IPS-20b (cell line): ENCODE results near the gene AATK.

ENCODE experiments used
- H3K27ac ChIP-seq: one replicate; pipeline ENCODE4 v1.5.1; 2013; ENCODE audit warnings: low read length
- H3K27me3 ChIP-seq: 2 replicates; pipeline ENCODE4 v1.6.1; 2013; ENCODE audit warnings: mild to moderate bottlenecking, low read length, inconsistent platforms; ENCODE audit not compliant: insufficient read depth
- H3K36me3 ChIP-seq: 2 replicates; pipeline ENCODE4 v1.6.1; 2013; ENCODE audit warnings: low read depth, mild to moderate bottlenecking, inconsistent platforms, low read length, moderate library complexity; ENCODE audit not compliant: insufficient read depth
- H3K4me1 ChIP-seq: 2 replicates; pipeline ENCODE4 v1.6.1; 2013; ENCODE audit warnings: mild to moderate bottlenecking, control low read depth, inconsistent platforms, low read length, moderate library complexity; ENCODE audit not compliant: insufficient read depth
- H3K4me3 ChIP-seq: 2 replicates; pipeline ENCODE4 v1.5.1; 2013; ENCODE audit warnings: mild to moderate bottlenecking, low read length, inconsistent platforms
- H3K9ac ChIP-seq: 2 replicates; pipeline ENCODE4 v1.6.1; 2013; ENCODE audit warnings: low read depth, mild to moderate bottlenecking, inconsistent platforms, low read length, moderate library complexity
- H3K9me3 ChIP-seq: 2 replicates; pipeline ENCODE4 v1.6.1; 2013; ENCODE audit warnings: mild to moderate bottlenecking, low read depth, low read length, inconsistent platforms; ENCODE audit not compliant: insufficient read depth

Gene AATK

GRCh38 chr17:81178136-81179091 lies 12.4 kb upstream of the AATK start:
- H3K27me3 ChIP-seq = no peaks in the 10 kb centered on the region
- no peak overlapping the region for H3K4me3 ChIP-seq
- H3K4me1 ChIP-seq = no peaks in the 10 kb centered on the region
- H3K9ac ChIP-seq = no peak overlapping the region
- H3K27ac ChIP-seq = no peak overlapping the region
- no peaks in the 10 kb centered on the region for H3K9me3 ChIP-seq
- H3K36me3 ChIP-seq = no peaks in the 10 kb centered on the region

- Histone ChIP-seq H3K4me1 (no peaks in the 10 kb centered on the region), H3K27ac (no peak overlapping the region), H3K36me3 (no peaks in the 10 kb centered on the region), H3K27me3 (no peaks in the 10 kb centered on the region), H3K9me3 (no peaks in the 10 kb centered on the region), H3K9ac (no peak overlapping the region), H3K4me3 (no peak overlapping the region)
Observed at GRCh38 chr17:81176666-81177065, 10.6 kb upstream of the AATK start.

DNA sequence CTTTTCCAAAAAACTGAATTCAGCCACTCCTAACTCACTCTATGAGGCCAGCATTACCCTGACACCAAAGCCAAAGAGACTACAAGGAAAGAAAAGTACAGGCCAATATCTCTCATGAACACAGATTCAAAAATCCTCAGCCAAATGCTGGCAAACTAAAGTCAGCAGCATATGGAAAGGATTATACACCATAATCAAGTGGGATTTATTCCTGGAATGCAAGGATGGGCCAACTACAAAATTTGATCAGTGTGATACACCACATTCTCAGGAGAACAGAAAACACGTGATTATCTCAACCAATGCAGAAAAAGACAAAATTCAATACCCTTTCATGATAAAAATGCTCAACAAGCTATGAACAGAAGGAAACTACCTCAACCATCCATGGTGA lies 7.7 kb upstream of the AATK start:
- H3K27ac ChIP-seq = no peak overlapping the region

DNA sequence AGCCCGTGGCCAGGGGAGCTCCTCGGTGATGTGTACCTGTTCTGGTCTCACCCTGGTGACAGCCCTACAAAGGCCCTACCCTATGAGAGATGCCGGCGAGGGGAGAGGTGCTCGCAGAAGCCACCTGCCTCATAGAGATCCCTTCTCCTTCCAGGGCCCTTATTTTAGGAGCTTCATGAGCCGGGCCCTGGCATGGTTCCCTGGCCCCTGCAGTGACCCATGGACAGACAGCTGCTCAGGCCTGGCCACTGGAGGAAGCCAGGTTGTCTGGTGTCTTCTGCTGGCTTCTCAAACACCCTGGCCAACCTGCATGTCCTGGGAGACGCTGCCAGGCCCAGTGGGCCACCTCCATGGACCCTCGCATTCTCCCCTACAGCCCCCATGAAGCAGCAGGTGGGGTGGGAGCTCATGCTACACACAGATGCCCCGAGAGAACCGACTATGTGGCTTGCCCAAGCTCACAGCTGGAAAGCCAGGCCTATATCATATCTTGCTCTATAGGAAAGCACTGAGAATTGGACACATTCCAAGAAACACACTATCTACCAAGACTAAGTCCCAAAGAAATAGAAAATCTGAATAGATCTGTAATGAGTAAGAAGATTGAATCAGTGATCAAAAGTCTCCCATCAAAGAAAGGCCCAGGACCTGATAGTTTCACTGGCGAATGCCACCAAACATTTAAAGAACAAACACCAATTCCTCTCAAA lies 7.2 kb upstream of the AATK start:
- Histone ChIP-seq H3K9me3 (no peaks in the 10 kb centered on the region), H3K4me3 (no peak overlapping the region), H3K27me3 (0 out of 2 replicates have a peak, but pooled peaks cover under 1% of the 10 kb centered on the region), H3K4me1 (no peaks in the 10 kb centered on the region), H3K27ac (no peak overlapping the region), H3K9ac (no peak overlapping the region), H3K36me3 (no peaks in the 10 kb centered on the region)

More for the DNA sequence above, 7.7 kb upstream of the AATK start:
- Histone ChIP-seq H3K9ac (no peak overlapping the region), H3K4me1 (no peaks in the 10 kb centered on the region), H3K27me3 (no peaks in the 10 kb centered on the region), H3K9me3 (no peaks in the 10 kb centered on the region), H3K36me3 (no peaks in the 10 kb centered on the region), H3K4me3 (no peak overlapping the region)

DNA sequence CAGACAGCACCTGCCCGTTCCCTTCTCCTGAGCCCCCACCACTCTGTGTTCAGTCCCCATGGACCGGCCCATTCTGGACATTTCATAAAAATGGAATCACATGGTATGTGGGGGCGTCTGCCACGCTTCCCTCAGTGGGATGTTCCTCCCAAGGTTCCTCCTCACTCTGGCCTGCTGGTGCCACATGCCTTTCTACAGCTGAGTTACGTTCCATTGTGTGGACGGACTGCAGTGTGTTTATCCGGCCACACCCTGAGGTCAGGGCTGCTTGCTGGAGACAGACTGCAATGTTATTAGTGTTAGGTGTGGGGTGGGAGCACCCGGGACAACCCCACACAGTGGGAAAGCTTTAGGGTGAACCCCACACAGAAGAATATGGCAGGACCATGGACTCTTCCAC lies 5.9 kb upstream of the AATK start:
- Histone ChIP-seq H3K36me3 (no peaks in the 10 kb centered on the region), H3K9me3 (no peaks in the 10 kb centered on the region), H3K4me1 (no peaks in the 10 kb centered on the region), H3K4me3 (no peak overlapping the region), H3K9ac (no peak overlapping the region), H3K27me3 (peaks cover 14% of the 10 kb centered on the region), H3K27ac (no peak overlapping the region)

DNA sequence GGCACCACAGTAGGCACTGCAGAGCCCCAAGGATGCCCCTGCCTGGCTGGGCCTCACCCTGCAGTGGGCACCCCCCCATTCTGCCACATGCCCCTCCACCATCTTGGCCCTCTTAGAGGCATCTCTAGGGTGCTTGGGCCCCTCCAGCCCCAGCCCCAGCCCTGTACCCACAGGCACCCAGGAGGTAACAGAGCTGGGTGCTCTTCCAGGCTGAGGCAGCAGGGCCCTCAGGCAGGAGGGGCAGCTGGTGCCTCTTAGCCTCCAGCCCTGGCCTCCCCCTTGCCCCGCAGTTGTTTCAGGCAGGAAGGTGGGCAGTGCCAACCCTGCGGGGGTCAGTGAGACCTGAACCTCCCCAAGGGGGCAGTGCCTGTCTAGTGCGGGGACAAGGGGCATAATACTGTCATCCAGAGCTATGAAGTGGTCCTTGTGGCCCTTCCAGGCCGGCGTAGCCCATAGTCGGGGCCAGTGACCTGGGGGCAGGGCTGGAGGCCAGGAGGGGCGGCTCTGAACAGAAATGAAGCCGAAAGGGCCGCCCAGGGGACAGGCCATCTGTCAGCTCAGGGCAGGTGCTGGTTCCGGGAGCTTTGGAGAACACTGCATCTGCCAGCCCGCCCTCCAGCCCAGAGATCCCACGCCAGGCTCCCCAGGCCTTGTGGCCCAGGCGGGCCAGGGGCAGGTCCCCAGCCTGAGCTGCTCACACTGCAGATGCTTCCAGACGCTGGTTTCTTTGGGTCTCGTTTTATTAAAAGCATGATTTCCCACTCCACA lies 4.9 kb upstream of the AATK start:
- no peaks in the 10 kb centered on the region for H3K4me1 ChIP-seq
- no peaks in the 10 kb centered on the region for H3K9me3 ChIP-seq
- H3K4me3 ChIP-seq = no peak overlapping the region
- no peak overlapping the region for H3K27ac ChIP-seq
- no peaks in the 10 kb centered on the region for H3K36me3 ChIP-seq
- H3K27me3 ChIP-seq = peaks cover 19% of the 10 kb centered on the region
- H3K9ac ChIP-seq = no peak overlapping the region

DNA sequence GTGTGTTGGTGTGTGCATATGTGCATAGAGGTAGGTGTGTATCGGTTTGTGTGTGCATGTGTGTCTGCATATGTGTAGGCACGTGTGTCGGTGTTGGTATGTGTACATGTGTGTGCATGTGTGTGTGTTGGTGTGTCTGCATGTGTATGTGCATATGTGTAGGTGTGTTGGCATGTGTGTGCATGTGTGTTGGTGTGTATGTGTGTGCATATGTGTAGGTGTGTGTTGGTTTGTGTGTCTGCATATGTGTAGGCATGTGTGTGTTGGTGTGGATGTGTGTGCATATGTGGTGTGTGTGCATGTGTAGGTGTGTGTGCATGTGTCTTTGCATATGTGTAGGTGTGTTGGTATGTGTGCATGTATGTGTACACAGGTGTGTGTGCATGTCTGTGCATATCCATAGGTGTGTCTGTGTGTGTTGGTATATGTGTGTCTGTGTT lies 3.9 kb upstream of the AATK start:
- H3K9me3 ChIP-seq = no peaks in the 10 kb centered on the region
- no peak overlapping the region for H3K9ac ChIP-seq
- no peaks in the 10 kb centered on the region for H3K4me1 ChIP-seq
- H3K36me3 ChIP-seq = no peaks in the 10 kb centered on the region
- peaks cover 19% of the 10 kb centered on the region for H3K27me3 ChIP-seq
- H3K27ac ChIP-seq = no peak overlapping the region
- no peak overlapping the region for H3K4me3 ChIP-seq

- Histone ChIP-seq H3K4me3 (no peak overlapping the region), H3K27ac (no peak overlapping the region), H3K36me3 (no peaks in the 10 kb centered on the region), H3K9ac (no peak overlapping the region), H3K27me3 (peaks cover 19% of the 10 kb centered on the region), H3K9me3 (no peaks in the 10 kb centered on the region), H3K4me1 (no peaks in the 10 kb centered on the region)
Observed at GRCh38 chr17:81167638-81168037, 1.6 kb upstream of the AATK start.

- Histone ChIP-seq H3K27me3 (peaks cover 19% of the 10 kb centered on the region), H3K9ac (no peak overlapping the region), H3K4me3 (no peak overlapping the region), H3K27ac (no peak overlapping the region), H3K4me1 (no peaks in the 10 kb centered on the region), H3K9me3 (no peaks in the 10 kb centered on the region), H3K36me3 (no peaks in the 10 kb centered on the region)
Observed at GRCh38 chr17:81167194-81167524, 1.1 kb upstream of the AATK start.

DNA sequence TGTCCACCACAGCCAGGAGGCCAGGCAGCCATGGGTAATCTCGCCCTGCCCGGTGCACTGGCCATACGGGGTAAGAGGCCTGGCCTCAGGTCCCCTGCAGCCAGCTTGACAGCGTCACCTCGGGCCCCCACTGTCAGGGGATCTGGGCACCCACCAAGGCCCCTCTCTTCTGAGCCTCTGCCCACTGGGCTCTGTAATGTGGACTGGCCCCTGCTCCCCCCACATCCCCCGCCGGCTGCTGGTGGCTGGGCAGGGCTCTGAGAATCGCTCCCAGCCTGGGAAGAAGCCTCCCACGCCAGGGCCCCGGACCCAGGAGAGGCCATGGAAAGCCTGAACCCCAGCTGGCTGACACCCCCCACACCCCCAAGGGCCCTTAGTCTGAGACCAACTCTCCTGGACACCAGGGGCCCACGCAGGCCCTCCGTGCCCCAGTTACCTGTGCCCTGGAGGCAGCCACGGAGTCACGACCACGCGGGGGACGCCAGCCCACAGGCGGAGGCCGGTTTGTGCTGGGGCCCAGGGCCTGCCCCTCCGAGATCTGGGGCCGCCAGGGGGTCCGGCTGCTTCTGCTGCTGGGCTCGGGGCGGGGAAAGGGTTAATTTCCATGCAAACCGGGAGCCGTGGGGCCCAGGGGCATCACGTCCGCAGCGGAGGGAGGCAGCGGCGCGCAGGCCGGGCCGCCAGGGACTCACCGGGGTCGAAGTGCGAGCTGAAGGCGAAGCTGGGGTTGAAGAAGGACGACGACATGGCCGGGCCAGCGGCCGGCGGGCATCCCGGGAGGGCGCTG lies 582 bp downstream of the AATK start, which contains the start of gene PVALEF:
Gene PVALEF (plus strand): TSS at position 262 of the 787 bp plus-strand sequence. CDS start 15,720 bp downstream, outside the sequence.
- peak within 1 kb of the TSS; percentile 52; the same call in 1 of the 2 replicates for H3K4me3 ChIP-seq
- no peaks in the 10 kb centered on the region for H3K9me3 ChIP-seq
- H3K27ac ChIP-seq = no peak within 1 kb of the TSS
- no peaks in the 10 kb centered on the region for H3K4me1 ChIP-seq
- no peak within 1 kb of the TSS for H3K9ac ChIP-seq
- peaks cover 19% of the 10 kb centered on the region for H3K27me3 ChIP-seq
- no peaks in the 10 kb centered on the region for H3K36me3 ChIP-seq
